ENCODE measurements around the gene PCBP3. TPM values are rescaled to one million over a fixed set of nuclear protein-coding genes. Genes with fewer than 3 reads are reported as not detected.

Gene PCBP3
- total and polyA plus RNA-seq, 2 donors from 2014 or later: 2.3 to 5.4 TPM

GRCh38 chr21:45829668-45830067 lies 186.1 kb downstream of the PCBP3 start:
- intact Hi-C loops (cut with DNase I): no loop called here

GRCh38 chr21:45830221-45830640 lies 186.7 kb downstream of the PCBP3 start:
- Histone ChIP-seq H3K4me1 (ENCODE audit: control insufficient read depth in 2 of 3, insufficient read depth in 2 of 3, low read depth in 1 of 3, low read length in 3 of 3) (no peaks in the 10 kb centered on the region), H3K4me3 (ENCODE audit: low read length in 3 of 3) (no peak overlapping the region), H3K27ac (ENCODE audit: low read depth in 2 of 2, low read length in 2 of 2) (no peak overlapping the region), H3K36me3 (ENCODE audit: control insufficient read depth in 2 of 3, insufficient read depth in 3 of 3, low read length in 3 of 3) (no peaks in the 10 kb centered on the region), H3K9ac (ENCODE audit: low read length in 3 of 3) (no peak overlapping the region), H3K27me3 (ENCODE audit: control insufficient read depth, insufficient read depth, low read length) (no peaks in the 10 kb centered on the region), H3K9me3 (ENCODE audit: control insufficient read depth in 2 of 3, insufficient read depth in 1 of 3, low read length in 3 of 3) (no peaks in the 10 kb centered on the region)
- TF ChIP-seq CTCF (IDR thresholded peaks at IDR 0.05; ENCODE audit: borderline replicate concordance, extremely low read depth, insufficient read depth): no peak
- intact Hi-C loops (cut with DNase I): no loop called here
- FAIRE-seq (no peak), DNase-seq (peak in 4 of 5 donors; percentile 51 to 79 (median 58))

More at GRCh38 chr21:45829668-45830067, 186.1 kb downstream of the PCBP3 start:
- H3K4me1 ChIP-seq (ENCODE audit: control insufficient read depth in 2 of 3, insufficient read depth in 2 of 3, low read depth in 1 of 3, low read length in 3 of 3): no peaks in the 10 kb centered on the region
- no peaks in the 10 kb centered on the region for H3K36me3 ChIP-seq (ENCODE audit: control insufficient read depth in 2 of 3, insufficient read depth in 3 of 3, low read length in 3 of 3)
- TF ChIP-seq CTCF (IDR thresholded peaks at IDR 0.05; ENCODE audit: borderline replicate concordance, extremely low read depth, insufficient read depth): no peak
- H3K4me3 ChIP-seq (ENCODE audit: low read length in 3 of 3): no peak overlapping the region
- H3K27ac ChIP-seq (ENCODE audit: low read depth in 2 of 2, low read length in 2 of 2): no peak overlapping the region
- DNase-seq: no peak
- no peaks in the 10 kb centered on the region for H3K27me3 ChIP-seq (ENCODE audit: control insufficient read depth, insufficient read depth, low read length)
- H3K9me3 ChIP-seq (ENCODE audit: control insufficient read depth in 2 of 3, insufficient read depth in 1 of 3, low read length in 3 of 3): no peaks in the 10 kb centered on the region
- no peak overlapping the region for H3K9ac ChIP-seq (ENCODE audit: low read length in 3 of 3)
- no peak for FAIRE-seq

GRCh38 chr21:45830720-45831366 lies 187.3 kb downstream of the PCBP3 start:
- FAIRE-seq: no peak
- Histone ChIP-seq H3K4me1 (ENCODE audit: control insufficient read depth in 2 of 3, insufficient read depth in 2 of 3, low read depth in 1 of 3, low read length in 3 of 3) (no peaks in the 10 kb centered on the region), H3K4me3 (ENCODE audit: low read length in 3 of 3) (no peak overlapping the region), H3K27me3 (ENCODE audit: control insufficient read depth, insufficient read depth, low read length) (no peaks in the 10 kb centered on the region), H3K9ac (ENCODE audit: low read length in 3 of 3) (no peak overlapping the region), H3K9me3 (ENCODE audit: control insufficient read depth in 2 of 3, insufficient read depth in 1 of 3, low read length in 3 of 3) (no peaks in the 10 kb centered on the region), H3K36me3 (ENCODE audit: control insufficient read depth in 2 of 3, insufficient read depth in 3 of 3, low read length in 3 of 3) (no peaks in the 10 kb centered on the region), H3K27ac (ENCODE audit: low read depth in 2 of 2, low read length in 2 of 2) (no peak overlapping the region)
- intact Hi-C loops (cut with DNase I): no loop called here
- no peak for TF ChIP-seq CTCF (IDR thresholded peaks at IDR 0.05; ENCODE audit: borderline replicate concordance, extremely low read depth, insufficient read depth)
- peak in 1 of 5 donors; percentile 59 for DNase-seq

Measured in kidney (tissue), 14 donors.